Omental fat pad (tissue), 4 donors: Measurements from ENCODE around the gene SCNN1B. TPM values are rescaled to one million over a fixed set of nuclear protein-coding genes. Genes with fewer than 3 reads are reported as not detected.
"Not testable (repeated sequence)": the region's sequence is repeated elsewhere in the genome, so short reads cannot be mapped to it uniquely, and the experiment has no call there.

ENCODE experiments used
- ATAC-seq: fragments of 150-250 bp; one replicate; pipeline ENCODE4 v1.9.1; 2016; ENCODE audit warnings: mild to moderate bottlenecking, moderate library complexity; ENCODE audit not compliant: low FRiP score
- DNase-seq: peaks from one replicate; pipeline ENCODE4 v3.0.0-alpha.2; 2019; ENCODE audit warnings: low spot score
- CTCF ChIP-seq, 3 donors: fragments of 450-650 bp; IDR thresholded peaks; one replicate each; pipeline ENCODE4 v1.5.1; 2016 to 2017; ENCODE audit warnings: antibody characterized with exemption in 3 of 3, mild to moderate bottlenecking in 3 of 3, moderate library complexity in 2 of 3
- total RNA-seq, 4 donors: library from RNA; depleted of rRNA; stranded (reverse); fragments of >200 nt; gene quantifications; one replicate each; pipeline ENCODE4 v1.1.0, GENCODE V29; 2016

SCNN1B gene
- total RNA-seq, 4 donors from 2014 or later, result 1.6 to 17.7 (median 3.6) TPM

DNA sequence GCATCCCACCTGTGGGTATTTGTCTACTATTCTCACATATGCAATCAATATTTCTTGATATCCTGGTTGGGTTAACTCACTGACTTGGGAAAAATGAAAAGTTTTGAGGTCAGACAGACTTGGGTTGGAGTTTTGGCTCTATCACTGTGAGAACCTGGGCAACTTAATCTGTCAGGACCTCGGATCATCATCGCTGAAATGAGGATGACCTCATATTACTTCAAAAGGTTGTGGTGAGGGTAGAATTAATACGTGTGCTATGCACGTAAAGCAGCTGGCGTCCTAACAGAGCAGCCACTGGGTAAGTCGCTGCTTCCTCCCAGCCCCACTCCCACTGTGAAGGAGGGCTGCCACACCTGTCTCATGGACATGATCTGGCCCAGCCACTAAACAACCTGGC lies 93.6 kb downstream of the SCNN1B start:
- no peak for DNase-seq
- no peak for TF ChIP-seq CTCF (IDR thresholded peaks at IDR 0.05)
- no peak for ATAC-seq

- no peak for ATAC-seq
- no peak for DNase-seq
- TF ChIP-seq CTCF (IDR thresholded peaks at IDR 0.05), result no peak
Observed at GRCh38 chr16:23397464-23397863, 95.4 kb downstream of the SCNN1B start.

DNA sequence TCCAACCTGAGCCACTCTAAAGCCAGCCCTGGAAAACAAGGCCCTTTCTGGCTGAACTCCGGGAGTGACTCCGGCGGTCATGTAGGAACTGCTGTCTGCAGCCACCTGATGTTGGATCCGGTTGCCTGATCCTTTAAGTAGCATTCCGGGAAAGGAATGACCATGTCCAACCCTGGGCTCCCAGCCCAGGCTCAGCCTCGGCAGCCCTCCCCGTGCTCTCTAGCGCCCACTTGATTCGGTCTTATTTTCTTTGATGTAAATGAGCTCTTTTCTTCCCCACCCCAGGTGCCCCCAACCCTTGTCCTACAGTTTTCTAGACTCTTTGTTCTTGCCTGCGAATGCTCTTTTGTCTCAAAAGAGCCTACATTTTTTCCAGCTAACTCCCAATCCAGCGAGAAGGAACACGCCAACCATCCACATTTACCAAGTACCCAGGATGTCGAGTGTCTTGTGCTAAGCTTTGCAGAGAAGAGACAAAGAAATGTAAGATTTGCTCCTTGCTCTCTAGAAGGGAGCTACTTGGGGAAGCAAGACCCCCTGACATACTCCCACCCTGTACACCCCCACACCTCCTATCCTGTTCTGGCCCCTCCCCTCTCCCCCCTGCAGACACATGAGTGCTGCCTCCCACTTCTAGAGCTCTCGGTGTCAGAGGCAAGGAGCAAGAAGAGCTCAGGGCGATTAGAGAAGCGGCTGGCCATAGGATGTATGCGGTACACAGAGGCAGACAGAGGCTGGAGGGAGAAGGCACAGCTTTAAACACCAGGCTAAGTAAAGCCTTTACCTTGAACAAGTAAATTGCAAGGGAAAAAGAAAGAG lies 97.1 kb downstream of the SCNN1B start:
- DNase-seq, result no peak
- TF ChIP-seq CTCF (IDR thresholded peaks at IDR 0.05), result no peak
- ATAC-seq, result no peak

- not testable (repeated sequence) for DNase-seq, ATAC-seq
Observed at GRCh38 chr16:23400447-23400846, 98.3 kb downstream of the SCNN1B start.

DNA sequence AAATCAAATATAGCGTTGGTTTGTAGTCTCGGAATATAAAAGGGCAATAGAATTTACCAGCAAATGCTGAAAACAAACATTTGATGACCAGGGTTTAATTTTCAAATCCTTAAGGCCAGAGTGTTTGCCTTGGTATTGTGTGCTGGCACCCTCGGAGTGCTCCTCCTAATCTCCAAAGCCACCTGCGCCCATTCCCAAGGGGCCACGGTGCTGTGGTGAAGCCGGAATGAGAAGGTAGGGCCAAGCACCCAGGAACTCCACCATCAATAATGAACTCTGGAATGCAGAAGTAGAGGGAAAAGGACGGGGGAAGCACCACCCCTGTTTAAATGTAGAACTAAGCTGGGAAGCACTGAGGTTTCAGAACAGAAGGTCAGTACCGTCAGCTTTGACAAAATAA lies 99.0 kb downstream of the SCNN1B start:
- DNase-seq (no peak), ATAC-seq (no peak)
- TF ChIP-seq CTCF (IDR thresholded peaks at IDR 0.05), result no peak

- DNase-seq (no peak), ATAC-seq (no peak)
- TF ChIP-seq CTCF (IDR thresholded peaks at IDR 0.05), result no peak
Observed at GRCh38 chr16:23402100-23402499, 100.0 kb downstream of the SCNN1B start.

GRCh38 chr16:23403547-23403946 lies 101.4 kb downstream of the SCNN1B start:
- no peak for TF ChIP-seq CTCF (IDR thresholded peaks at IDR 0.05)
- ATAC-seq, result no peak
- DNase-seq, result no peak
